Articular chondrocyte of knee joint (primary cell): ENCODE measurements around the gene TAS2R13. TPM values are rescaled to one million over a fixed set of nuclear protein-coding genes. Genes with fewer than 3 reads are reported as not detected.

Experiments
- total RNA-seq: library from RNA; depleted of rRNA; stranded (reverse); fragments of >200 nt; gene quantifications from 2 replicates; pipeline ENCODE4 v1.2.3, GENCODE V29; 2012

TAS2R13 gene, protein sequence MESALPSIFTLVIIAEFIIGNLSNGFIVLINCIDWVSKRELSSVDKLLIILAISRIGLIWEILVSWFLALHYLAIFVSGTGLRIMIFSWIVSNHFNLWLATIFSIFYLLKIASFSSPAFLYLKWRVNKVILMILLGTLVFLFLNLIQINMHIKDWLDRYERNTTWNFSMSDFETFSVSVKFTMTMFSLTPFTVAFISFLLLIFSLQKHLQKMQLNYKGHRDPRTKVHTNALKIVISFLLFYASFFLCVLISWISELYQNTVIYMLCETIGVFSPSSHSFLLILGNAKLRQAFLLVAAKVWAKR
- total RNA-seq = 4.5 and 4.6 TPM in 2 replicates

GRCh38 chr12:10909462-10909861, at the start of gene TAS2R13:
Gene TAS2R13 (minus strand): TSS chr12:10909562. CDS start chr12:10909298, 264 bp downstream.

GRCh38 chr12:10939163-10939562, 29.8 kb upstream of the TAS2R13 start, which contains the start of gene TAS2R14:
Gene TAS2R14 (minus strand): TSS chr12:10939263. CDS start chr12:10939207, 56 bp downstream.

DNA sequence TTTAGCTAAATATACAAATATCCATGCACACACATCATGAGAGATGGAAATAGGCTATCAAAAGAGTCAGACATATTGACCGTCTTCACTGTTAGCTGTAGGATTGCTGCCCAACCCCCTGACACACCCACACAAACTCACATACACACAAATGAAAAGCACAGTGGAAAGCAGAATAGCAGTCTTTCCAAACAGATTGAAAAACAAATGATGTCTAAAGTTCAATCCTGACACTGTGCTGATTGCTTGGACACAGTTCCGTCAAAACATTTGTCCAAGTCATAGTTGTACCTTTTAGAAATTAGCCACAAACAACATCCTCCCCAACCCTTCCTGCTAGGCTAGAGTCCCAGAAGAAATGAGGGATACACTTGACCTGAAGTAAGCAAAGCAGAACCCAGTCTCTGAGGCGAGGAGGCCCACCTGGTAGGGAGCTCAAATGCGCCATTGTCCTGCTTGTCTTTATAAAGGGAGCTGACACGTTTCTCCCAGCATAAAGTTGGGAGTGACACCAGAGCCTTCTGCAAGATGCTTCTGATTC, 19.5 kb upstream of the TAS2R13 start, which contains the start of gene PRH2:
Gene PRH2, plus strand, starts transcription at position 491 of the 541 bp plus-strand sequence. Its CDS starts 38 bp downstream, at position 529.

DNA sequence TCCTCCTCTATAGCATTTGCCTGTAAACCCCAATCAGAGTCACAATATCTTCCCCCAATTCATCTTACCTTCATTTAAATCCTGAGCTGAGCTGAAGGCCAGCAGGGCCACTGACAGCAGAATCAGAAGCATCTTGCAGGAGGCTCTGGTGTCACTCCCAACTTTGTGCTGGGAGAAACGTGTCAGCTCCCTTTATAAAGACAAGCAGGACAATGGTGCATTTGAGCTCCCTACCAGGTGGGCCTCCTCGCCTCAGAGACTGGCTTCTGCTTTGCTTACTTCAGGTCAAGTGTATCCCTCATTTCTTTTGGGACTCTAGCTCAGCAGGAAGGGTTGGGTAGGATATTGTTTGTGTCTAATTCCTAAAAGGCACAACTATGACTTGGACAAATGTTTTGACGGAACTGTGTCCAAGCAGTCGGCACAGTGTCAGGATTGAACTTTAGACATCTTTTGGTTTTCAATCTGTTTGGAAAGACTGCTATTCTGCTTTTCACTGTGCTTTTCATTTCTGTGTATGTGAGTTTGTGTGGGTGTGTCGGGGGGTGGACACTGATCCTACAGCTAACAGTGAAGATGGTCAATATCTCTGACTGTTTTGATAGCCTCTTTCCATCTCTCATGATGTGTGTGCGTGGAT, 25.2 kb downstream of the TAS2R13 start, which contains the start of gene PRH1:
Gene PRH1, minus strand, starts transcription at position 170 of the 640 bp plus-strand sequence. Its CDS starts 38 bp downstream, at position 132.

Other genes starting within 250 kb of the TAS2R13 start
- gene STYK1, start 235.5 kb downstream of the TAS2R13 start, total RNA-seq = 0.11 and 0.13 TPM in 2 replicates
- 168 and 195 TPM in 2 replicates for gene YBX3, start 186.2 kb downstream of the TAS2R13 start, total RNA-seq
- gene TAS2R7, start 106.9 kb downstream of the TAS2R13 start, total RNA-seq = 0.22 TPM in 1 of 2 replicates, not detected in the other
- gene TAS2R8, start 102.3 kb downstream of the TAS2R13 start, total RNA-seq = 0.22 and 0.26 TPM in 2 replicates
- gene TAS2R9, start 99.4 kb downstream of the TAS2R13 start, total RNA-seq = 0.32 and 0.52 TPM in 2 replicates
- gene TAS2R10, start 83.2 kb downstream of the TAS2R13 start, total RNA-seq = 1.9 and 2.9 TPM in 2 replicates
- 3.4 and 4.2 TPM in 2 replicates for gene PRR4, start 60.1 kb downstream of the TAS2R13 start, total RNA-seq
- gene PRH1, start 25.3 kb downstream of the TAS2R13 start, total RNA-seq = 27.2 and 29.7 TPM in 2 replicates
- gene PRH2, start 19.7 kb upstream of the TAS2R13 start, total RNA-seq = 0.54 TPM in 1 of 2 replicates, not detected in the other
- gene TAS2R14, start 29.7 kb upstream of the TAS2R13 start, total RNA-seq = 8.0 and 9.1 TPM in 2 replicates
- 5.7 and 7.8 TPM in 2 replicates for gene TAS2R50, start 77.3 kb upstream of the TAS2R13 start, total RNA-seq
- gene TAS2R20, start 88.7 kb upstream of the TAS2R13 start, total RNA-seq = 6.7 and 7.2 TPM in 2 replicates
- gene TAS2R19, start 113.1 kb upstream of the TAS2R13 start, total RNA-seq = 10.5 and 11.1 TPM in 2 replicates
- gene TAS2R31, start 121.8 kb upstream of the TAS2R13 start, total RNA-seq = 11.8 and 12.4 TPM in 2 replicates
- gene TAS2R46, start 152.7 kb upstream of the TAS2R13 start, total RNA-seq = 6.0 and 7.1 TPM in 2 replicates
- 1.8 TPM in 1 of 2 replicates, not detected in the other for gene TAS2R43, start 182.8 kb upstream of the TAS2R13 start, total RNA-seq
- 12.6 and 13.7 TPM in 2 replicates for gene TAS2R30, start 225.1 kb upstream of the TAS2R13 start, total RNA-seq